A673 (cell line): Measurements from ENCODE around the gene LRRC4C. TPM values are rescaled to one million over a fixed set of nuclear protein-coding genes. Genes with fewer than 3 reads are reported as not detected.

Experiments
- BruUV-seq: library from RNA; stranded (reverse); fragments of 400-500 nt; replicated peaks from 2 replicates; lab custom pipeline; 2021; lab: Mats Ljungman, UMichigan
- CTCF ChIA-PET: fragments of 300-600 bp; sonication (Branson Sonifier 250); formaldehyde crosslinking; loops from one replicate; lab custom pipeline; 2022; ENCODE audit warnings: antibody characterized with exemption; lab: Charles Lee
- POLR2A ChIA-PET: fragments of 300-600 bp; sonication (Branson Sonifier 250); formaldehyde crosslinking; loops from one replicate; lab custom pipeline; 2022; ENCODE audit warnings: antibody characterized with exemption; ENCODE audit not compliant: low non-redundant PET; lab: Charles Lee
- DNase-seq: peaks from one replicate; pipeline ENCODE4 v3.0.0-alpha.2; 2015; ENCODE audit warnings: low spot score
- H3K27ac ChIP-seq: fragments of 200-600 bp; sonication (generic); 2 replicates; pipeline ENCODE4 v1.5.1; 2016; ENCODE audit warnings: mixed run types, low read depth, mild to moderate bottlenecking, mixed read lengths, antibody characterized with exemption, low read length; ENCODE audit not compliant: poor library complexity, severe bottlenecking
- H3K27me3 ChIP-seq: fragments of 200-600 bp; sonication (generic); replicated peaks from 2 replicates; pipeline ENCODE4 v1.6.1; 2017; ENCODE audit warnings: mixed run types, low read depth, mild to moderate bottlenecking, mixed read lengths, antibody characterized with exemption, low read length; ENCODE audit not compliant: insufficient read depth, poor library complexity
- H3K36me3 ChIP-seq: fragments of 200-600 bp; sonication (generic); 2 replicates; pipeline ENCODE4 v1.6.1; 2016; ENCODE audit warnings: mixed run types, mild to moderate bottlenecking, mixed read lengths, antibody characterized with exemption, low read length; ENCODE audit not compliant: insufficient read depth, poor library complexity, severe bottlenecking
- H3K4me1 ChIP-seq: fragments of 200-600 bp; sonication (generic); 2 replicates; pipeline ENCODE4 v1.6.1; 2017; ENCODE audit warnings: mixed run types, mild to moderate bottlenecking, mixed read lengths, antibody characterized with exemption, low read length; ENCODE audit not compliant: insufficient read depth, poor library complexity, severe bottlenecking
- H3K4me3 ChIP-seq: fragments of 200-600 bp; sonication (generic); 2 replicates; pipeline ENCODE4 v1.5.1; 2016; ENCODE audit warnings: low read depth, mixed run types, mild to moderate bottlenecking, mixed read lengths, low read length; ENCODE audit not compliant: poor library complexity, severe bottlenecking
- H3K9me3 ChIP-seq: fragments of 200-600 bp; sonication (generic); 2 replicates; pipeline ENCODE4 v1.6.1; 2016; ENCODE audit warnings: mixed run types, low read depth, mild to moderate bottlenecking, mixed read lengths, antibody characterized with exemption, low read length; ENCODE audit not compliant: poor library complexity, severe bottlenecking
- CTCF ChIP-seq: fragments of 300-800, 200-600 bp; sonication (generic); conservative IDR thresholded peaks from 2 replicates; pipeline ENCODE4 v1.5.1; 2017; ENCODE audit warnings: low read depth, mild to moderate bottlenecking, antibody characterized with exemption, low read length, moderate library complexity, mixed read lengths
- EZH2 ChIP-seq: fragments of 200-600 bp; sonication (generic); IDR thresholded peaks from 2 replicates; pipeline ENCODE4 v1.6.1; 2017; ENCODE audit warnings: borderline replicate concordance, low read depth, mild to moderate bottlenecking, mixed read lengths, antibody characterized with exemption, low read length; ENCODE audit not compliant: poor library complexity, severe bottlenecking
- intact Hi-C: fragments of 100-400 bp; cut with micrococcal nuclease; formaldehyde crosslinking; loops from one replicate; pipeline ENCODE4 v1.10.0; 2022; ENCODE audit not compliant: unreplicated experiment
- total RNA-seq: library from RNA; stranded (reverse); gene quantifications from 2 replicates; pipeline ENCODE4 v1.2.3, GENCODE V29; 2021

LRRC4C gene
- total RNA-seq, 1 experiment from 2014 or later, result 38.3 TPM

GRCh38 chr11:40754297-40754696 lies 705.2 kb downstream of the LRRC4C start:
- DNase-seq, result no peak
- CTCF ChIA-PET, result no interaction called here

GRCh38 chr11:40746282-40746681 lies 713.2 kb downstream of the LRRC4C start:
- Histone ChIP-seq H3K27me3 (no peaks in the 10 kb centered on the region), H3K4me1 (no peaks in the 10 kb centered on the region), H3K4me3 (no peak overlapping the region), H3K27ac (no peak overlapping the region), H3K36me3 (no peaks in the 10 kb centered on the region), H3K9me3 (peaks cover 21% of the 10 kb centered on the region)
- intact Hi-C loops, result no loop called here
- CTCF ChIA-PET, result no interaction called here
- POLR2A ChIA-PET, result no interaction called here
- no TSS peak for BruUV-seq
- TF ChIP-seq EZH2 (no peak), CTCF (no peak)
- DNase-seq, result no peak

More at GRCh38 chr11:40754297-40754696, 705.2 kb downstream of the LRRC4C start:
- Histone ChIP-seq H3K4me3 (no peak overlapping the region), H3K9me3 (peaks cover 4% of the 10 kb centered on the region), H3K27me3 (no peaks in the 10 kb centered on the region), H3K27ac (no peak overlapping the region), H3K36me3 (no peaks in the 10 kb centered on the region), H3K4me1 (no peaks in the 10 kb centered on the region)
- POLR2A ChIA-PET, result no interaction called here
- BruUV-seq, result no TSS peak
- intact Hi-C loops, result no loop called here
- TF ChIP-seq CTCF (no peak), EZH2 (no peak)

- TF ChIP-seq EZH2 (no peak), CTCF (no peak)
- H3K9me3 ChIP-seq, result no peaks in the 10 kb centered on the region
- POLR2A ChIA-PET, result interaction anchor here (0.7 kb wide), 1 partner anchor 1412 kb away, joined by 4 read pairs; no protein-coding TSS in a partner anchor
- H3K27ac ChIP-seq, result no peak overlapping the region
- CTCF ChIA-PET, result no interaction called here
- DNase-seq, result no peak
- H3K27me3 ChIP-seq, result no peaks in the 10 kb centered on the region
- intact Hi-C loops, result no loop called here
- no peaks in the 10 kb centered on the region for H3K4me1 ChIP-seq
- no peak overlapping the region for H3K4me3 ChIP-seq
- H3K36me3 ChIP-seq, result no peaks in the 10 kb centered on the region
- no TSS peak for BruUV-seq
These were observed 727.3 kb downstream of the LRRC4C start for GRCh38 chr11:40732132-40732531.
